C4-2B (cell line): ENCODE measurements around the gene ANKRD13A.

Source experiments
- ZFX ChIP-seq: fragments of 450-650 bp; IDR thresholded peaks from 2 replicates; pipeline ENCODE4 v1.6.1; 2017
- TF ChIP-seq, protein P1 (sequence below): fragments of 450-650 bp; conservative IDR thresholded peaks from 2 replicates; pipeline ENCODE4 v1.5.1; 2017; ENCODE audit warnings: mild to moderate bottlenecking

GRCh38 chr12:110010853-110011723 lies 11.9 kb downstream of the ANKRD13A start:
- TF ChIP-seq, protein P1, sequence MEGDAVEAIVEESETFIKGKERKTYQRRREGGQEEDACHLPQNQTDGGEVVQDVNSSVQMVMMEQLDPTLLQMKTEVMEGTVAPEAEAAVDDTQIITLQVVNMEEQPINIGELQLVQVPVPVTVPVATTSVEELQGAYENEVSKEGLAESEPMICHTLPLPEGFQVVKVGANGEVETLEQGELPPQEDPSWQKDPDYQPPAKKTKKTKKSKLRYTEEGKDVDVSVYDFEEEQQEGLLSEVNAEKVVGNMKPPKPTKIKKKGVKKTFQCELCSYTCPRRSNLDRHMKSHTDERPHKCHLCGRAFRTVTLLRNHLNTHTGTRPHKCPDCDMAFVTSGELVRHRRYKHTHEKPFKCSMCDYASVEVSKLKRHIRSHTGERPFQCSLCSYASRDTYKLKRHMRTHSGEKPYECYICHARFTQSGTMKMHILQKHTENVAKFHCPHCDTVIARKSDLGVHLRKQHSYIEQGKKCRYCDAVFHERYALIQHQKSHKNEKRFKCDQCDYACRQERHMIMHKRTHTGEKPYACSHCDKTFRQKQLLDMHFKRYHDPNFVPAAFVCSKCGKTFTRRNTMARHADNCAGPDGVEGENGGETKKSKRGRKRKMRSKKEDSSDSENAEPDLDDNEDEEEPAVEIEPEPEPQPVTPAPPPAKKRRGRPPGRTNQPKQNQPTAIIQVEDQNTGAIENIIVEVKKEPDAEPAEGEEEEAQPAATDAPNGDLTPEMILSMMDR = no peak
- TF ChIP-seq ZFX = no peak
